ENCODE results near the gene LASP1.

- TF ChIP-seq CREB5 (CRISPR knock-in tag; IDR thresholded peaks at IDR 0.05; ENCODE audit: low read depth) (no peak), CSRNP3 (CRISPR knock-in tag; IDR thresholded peaks at IDR 0.05) (no peak), ZFP30 (CRISPR knock-in tag; IDR thresholded peaks at IDR 0.05) (no peak), TCF4 (CRISPR knock-in tag; IDR thresholded peaks at IDR 0.05; ENCODE audit: borderline replicate concordance) (no peak)
Observed at GRCh38 chr17:38871247-38872015, 1.6 kb downstream of the LASP1 start.

Data from SK-N-SH treated with all-trans-retinoic acid at 6 μM for 48 hours (cell line).